ENCODE data around the gene DCLK3.
A peak's percentile ranks its signal among the peaks of the same experiment; 100 is the strongest.

DCLK3 gene

GRCh38 chr3:36765104-36765503, 751 bp upstream of the DCLK3 start:
- no peak for DNase-seq

GRCh38 chr3:36764704-36765038, 318 bp upstream of the DCLK3 start:
- DNase-seq, result no peak

- no peak for DNase-seq
Measured at GRCh38 chr3:36762918-36763849, 1.2 kb downstream of the DCLK3 start.

- no peak for DNase-seq
Measured at GRCh38 chr3:36761779-36762178, 2.6 kb downstream of the DCLK3 start.

- DNase-seq, result no peak
Measured at GRCh38 chr3:36756269-36756668, 8.1 kb downstream of the DCLK3 start.

- DNase-seq, result no peak
Measured at GRCh38 chr3:36751326-36751725, 13.0 kb downstream of the DCLK3 start.

GRCh38 chr3:36750737-36751136, 13.6 kb downstream of the DCLK3 start:
- DNase-seq, result no peak

GRCh38 chr3:36744763-36745162, 19.6 kb downstream of the DCLK3 start:
- DNase-seq, result no peak

GRCh38 chr3:36743826-36744225, 20.5 kb downstream of the DCLK3 start:
- no peak for DNase-seq

- DNase-seq, result no peak
Measured at GRCh38 chr3:36741285-36741684, 23.1 kb downstream of the DCLK3 start.

- DNase-seq, result no peak
Measured at GRCh38 chr3:36740787-36741186, 23.6 kb downstream of the DCLK3 start.

GRCh38 chr3:36738702-36739101, 25.7 kb downstream of the DCLK3 start:
- no peak for DNase-seq

GRCh38 chr3:36736301-36736700, 28.1 kb downstream of the DCLK3 start:
- no peak for DNase-seq

- DNase-seq, result no peak
Measured at GRCh38 chr3:36734742-36735141, 29.6 kb downstream of the DCLK3 start.

GRCh38 chr3:36733723-36734122, 30.6 kb downstream of the DCLK3 start:
- no peak for DNase-seq

- no peak for DNase-seq
Measured at GRCh38 chr3:36733162-36733696, 31.1 kb downstream of the DCLK3 start.

- no peak for DNase-seq
Measured at GRCh38 chr3:36730966-36731365, 33.4 kb downstream of the DCLK3 start.

GRCh38 chr3:36729204-36730056, 34.9 kb downstream of the DCLK3 start:
- DNase-seq, result peak; percentile 6

- no peak for DNase-seq
Measured at GRCh38 chr3:36714343-36715086, 49.8 kb downstream of the DCLK3 start.

- no peak for DNase-seq
Measured at GRCh38 chr3:36713904-36714303, 50.4 kb downstream of the DCLK3 start.

GRCh38 chr3:36710606-36711005, 53.7 kb downstream of the DCLK3 start:
- DNase-seq, result no peak

GRCh38 chr3:36709826-36710365, 54.5 kb downstream of the DCLK3 start:
- DNase-seq, result no peak

GRCh38 chr3:36709281-36709680, 55.1 kb downstream of the DCLK3 start:
- DNase-seq, result no peak

Data from NCI-H1105 (cell line).